ENCODE measurements around the gene PCDHA10.
"Not testable (repeated sequence)": the region's sequence is repeated elsewhere in the genome, so short reads cannot be mapped to it uniquely, and the experiment has no call there.

PCDHA10 gene, protein sequence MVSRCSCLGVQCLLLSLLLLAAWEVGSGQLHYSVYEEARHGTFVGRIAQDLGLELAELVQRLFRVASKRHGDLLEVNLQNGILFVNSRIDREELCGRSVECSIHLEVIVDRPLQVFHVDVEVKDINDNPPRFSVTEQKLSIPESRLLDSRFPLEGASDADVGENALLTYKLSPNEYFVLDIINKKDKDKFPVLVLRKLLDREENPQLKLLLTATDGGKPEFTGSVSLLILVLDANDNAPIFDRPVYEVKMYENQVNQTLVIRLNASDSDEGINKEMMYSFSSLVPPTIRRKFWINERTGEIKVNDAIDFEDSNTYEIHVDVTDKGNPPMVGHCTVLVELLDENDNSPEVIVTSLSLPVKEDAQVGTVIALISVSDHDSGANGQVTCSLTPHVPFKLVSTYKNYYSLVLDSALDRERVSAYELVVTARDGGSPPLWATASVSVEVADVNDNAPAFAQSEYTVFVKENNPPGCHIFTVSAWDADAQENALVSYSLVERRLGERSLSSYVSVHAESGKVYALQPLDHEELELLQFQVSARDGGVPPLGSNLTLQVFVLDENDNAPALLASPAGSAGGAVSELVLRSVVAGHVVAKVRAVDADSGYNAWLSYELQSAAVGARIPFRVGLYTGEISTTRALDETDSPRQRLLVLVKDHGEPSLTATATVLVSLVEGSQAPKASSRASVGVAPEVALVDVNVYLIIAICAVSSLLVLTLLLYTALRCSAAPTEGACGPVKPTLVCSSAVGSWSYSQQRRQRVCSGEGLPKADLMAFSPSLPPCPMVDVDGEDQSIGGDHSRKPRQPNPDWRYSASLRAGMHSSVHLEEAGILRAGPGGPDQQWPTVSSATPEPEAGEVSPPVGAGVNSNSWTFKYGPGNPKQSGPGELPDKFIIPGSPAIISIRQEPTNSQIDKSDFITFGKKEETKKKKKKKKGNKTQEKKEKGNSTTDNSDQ

GRCh38 chr5:140855772-140856674 lies at the start of gene PCDHA10:
Gene PCDHA10, plus strand, starts transcription at chr5:140855897. Its CDS starts 152 bp downstream, at chr5:140856049.
- FAIRE-seq: no peak

DNA sequence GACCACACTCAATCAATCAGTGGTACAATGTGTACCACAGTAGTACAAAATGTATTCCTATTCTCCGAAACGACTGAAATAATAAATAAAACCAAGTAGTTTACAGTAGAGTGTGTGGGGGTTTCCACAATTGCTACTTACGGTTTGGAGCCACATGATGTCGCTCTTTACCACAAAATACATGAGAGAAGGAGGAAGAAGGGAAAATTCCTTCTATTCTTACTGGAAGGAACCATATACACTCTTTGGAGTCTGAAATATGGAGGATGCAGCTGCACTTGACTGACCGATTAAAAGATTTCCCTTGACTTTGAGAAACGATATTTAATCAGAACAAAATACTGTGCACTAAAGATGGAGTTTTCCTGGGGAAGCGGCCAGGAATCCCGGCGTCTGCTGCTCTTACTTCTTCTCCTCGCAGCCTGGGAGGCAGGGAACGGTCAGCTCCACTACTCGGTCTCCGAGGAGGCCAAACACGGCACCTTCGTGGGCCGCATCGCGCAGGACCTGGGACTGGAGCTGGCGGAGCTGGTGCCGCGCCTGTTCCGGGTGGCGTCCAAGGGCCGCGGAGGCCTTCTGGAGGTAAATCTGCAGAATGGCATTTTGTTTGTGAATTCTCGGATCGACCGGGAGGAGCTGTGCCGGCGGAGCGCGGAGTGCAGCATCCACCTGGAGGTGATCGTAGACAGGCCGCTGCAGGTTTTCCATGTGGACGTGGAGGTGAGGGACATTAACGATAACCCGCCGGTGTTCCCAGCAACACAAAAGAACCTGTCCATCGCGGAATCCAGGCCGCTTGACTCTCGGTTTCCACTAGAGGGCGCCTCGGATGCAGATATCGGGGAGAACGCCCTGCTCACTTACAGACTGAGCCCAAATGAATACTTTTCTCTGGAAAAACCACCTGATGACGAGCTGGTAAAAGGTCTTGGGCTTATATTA lies 48.6 kb upstream of the PCDHA10 start, which contains the start of gene PCDHA4:
TSS of gene PCDHA4 (plus strand) at position 235 of the 942 bp plus-strand sequence.
- FAIRE-seq: no peak

DNA sequence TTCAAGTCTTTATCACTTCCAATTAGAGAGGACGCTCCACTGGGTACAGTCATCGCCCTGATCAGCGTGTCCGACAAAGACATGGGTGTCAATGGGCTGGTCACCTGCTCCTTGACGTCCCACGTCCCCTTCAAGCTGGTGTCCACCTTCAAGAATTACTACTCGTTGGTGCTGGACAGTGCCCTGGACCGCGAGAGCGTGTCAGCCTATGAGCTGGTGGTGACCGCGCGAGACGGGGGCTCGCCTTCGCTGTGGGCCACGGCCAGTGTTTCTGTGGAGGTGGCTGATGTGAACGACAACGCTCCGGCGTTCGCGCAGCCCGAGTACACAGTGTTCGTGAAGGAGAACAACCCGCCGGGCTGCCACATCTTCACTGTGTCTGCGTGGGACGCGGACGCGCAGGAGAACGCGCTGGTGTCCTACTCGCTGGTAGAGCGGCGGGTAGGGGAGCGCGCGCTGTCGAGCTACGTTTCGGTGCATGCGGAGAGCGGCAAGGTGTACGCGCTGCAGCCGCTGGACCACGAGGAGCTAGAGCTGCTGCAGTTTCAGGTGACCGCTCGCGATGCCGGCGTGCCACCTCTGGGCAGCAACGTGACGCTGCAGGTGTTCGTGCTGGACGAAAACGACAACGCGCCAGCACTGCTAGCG lies 47.3 kb upstream of the PCDHA10 start:
- not testable (repeated sequence) for FAIRE-seq

DNA sequence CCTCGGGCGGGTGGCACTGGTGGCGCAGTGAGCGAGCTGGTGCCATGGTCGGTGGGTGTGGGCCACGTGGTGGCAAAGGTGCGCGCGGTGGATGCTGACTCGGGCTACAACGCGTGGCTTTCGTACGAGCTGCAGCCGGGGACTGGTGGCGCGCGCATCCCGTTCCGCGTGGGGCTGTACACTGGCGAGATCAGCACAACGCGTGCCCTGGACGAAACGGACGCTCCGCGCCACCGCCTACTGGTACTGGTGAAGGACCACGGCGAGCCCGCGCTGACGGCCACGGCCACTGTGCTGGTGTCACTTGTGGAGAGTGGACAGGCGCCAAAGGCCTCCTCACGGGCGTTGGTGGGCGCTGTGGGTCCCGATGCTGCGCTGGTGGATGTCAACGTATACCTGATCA lies 46.8 kb upstream of the PCDHA10 start:
- FAIRE-seq: no peak

DNA sequence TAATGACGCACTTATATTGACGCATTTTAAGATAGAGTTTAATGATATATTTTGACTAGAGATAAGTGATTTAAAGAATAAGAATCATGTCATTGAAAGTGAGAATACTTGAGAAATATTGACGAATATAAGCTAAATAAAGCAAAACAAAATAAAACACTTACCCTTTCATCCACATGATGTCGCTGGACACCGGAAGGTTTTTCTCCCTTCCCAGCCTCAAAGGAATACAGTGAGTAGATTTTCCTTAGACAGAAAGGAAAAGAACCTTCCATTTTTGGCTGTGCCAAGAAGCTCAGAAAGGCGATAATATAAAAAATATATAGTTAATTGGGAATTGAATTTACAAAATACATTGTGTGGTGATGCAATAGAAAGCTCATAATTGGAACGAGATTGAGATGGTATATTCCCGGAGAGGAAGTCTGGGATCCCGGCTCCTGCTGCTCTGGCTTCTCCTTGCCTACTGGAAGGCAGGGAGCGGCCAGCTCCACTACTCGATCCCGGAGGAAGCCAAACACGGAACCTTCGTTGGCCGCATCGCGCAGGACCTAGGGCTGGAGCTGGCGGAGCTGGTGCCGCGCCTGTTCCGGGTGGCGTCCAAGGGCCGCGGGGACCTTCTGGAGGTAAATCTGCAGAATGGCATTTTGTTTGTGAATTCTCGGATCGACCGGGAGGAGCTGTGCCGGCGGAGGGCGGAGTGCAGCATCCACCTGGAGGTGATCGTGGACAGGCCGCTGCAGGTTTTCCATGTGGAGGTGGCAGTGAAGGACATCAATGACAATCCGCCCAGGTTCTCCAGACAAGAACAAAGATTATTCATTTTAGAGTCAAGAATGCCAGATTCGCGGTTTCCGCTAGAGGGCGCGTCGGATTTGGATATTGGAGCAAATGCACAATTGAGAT lies 34.1 kb upstream of the PCDHA10 start, which contains the start of gene PCDHA5:
TSS of gene PCDHA5 (plus strand) at position 239 of the 906 bp plus-strand sequence.
- FAIRE-seq: no peak

- no peak for FAIRE-seq
These were observed 33.4 kb upstream of the PCDHA10 start for GRCh38 chr5:140822281-140822629.

GRCh38 chr5:140822969-140823368 lies 32.7 kb upstream of the PCDHA10 start:
- FAIRE-seq: not testable (repeated sequence)

DNA sequence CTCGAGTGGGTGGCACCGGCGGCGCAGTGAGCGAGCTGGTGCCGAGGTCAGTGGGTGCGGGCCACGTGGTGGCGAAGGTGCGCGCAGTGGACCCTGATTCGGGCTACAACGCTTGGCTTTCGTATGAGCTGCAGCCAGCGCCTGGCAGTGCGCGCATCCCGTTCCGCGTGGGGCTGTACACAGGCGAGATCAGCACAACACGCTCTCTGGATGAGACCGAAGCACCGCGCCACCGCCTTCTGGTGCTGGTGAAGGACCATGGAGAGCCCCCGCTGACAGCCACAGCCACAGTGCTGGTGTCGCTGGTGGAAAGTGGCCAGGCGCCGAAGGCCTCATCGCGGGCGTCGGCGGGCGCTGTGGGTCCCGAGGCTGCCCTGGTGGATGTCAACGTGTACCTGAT lies 32.2 kb upstream of the PCDHA10 start:
- no peak for FAIRE-seq

- FAIRE-seq: no peak
These were observed 27.9 kb upstream of the PCDHA10 start, which contains the start of gene PCDHA6 for GRCh38 chr5:140827704-140828361. Gene PCDHA6, plus strand, starts transcription at chr5:140827960. Its CDS starts 132 bp downstream, at chr5:140828092.

GRCh38 chr5:140828362-140828737 lies 27.3 kb upstream of the PCDHA10 start:
- FAIRE-seq: no peak

DNA sequence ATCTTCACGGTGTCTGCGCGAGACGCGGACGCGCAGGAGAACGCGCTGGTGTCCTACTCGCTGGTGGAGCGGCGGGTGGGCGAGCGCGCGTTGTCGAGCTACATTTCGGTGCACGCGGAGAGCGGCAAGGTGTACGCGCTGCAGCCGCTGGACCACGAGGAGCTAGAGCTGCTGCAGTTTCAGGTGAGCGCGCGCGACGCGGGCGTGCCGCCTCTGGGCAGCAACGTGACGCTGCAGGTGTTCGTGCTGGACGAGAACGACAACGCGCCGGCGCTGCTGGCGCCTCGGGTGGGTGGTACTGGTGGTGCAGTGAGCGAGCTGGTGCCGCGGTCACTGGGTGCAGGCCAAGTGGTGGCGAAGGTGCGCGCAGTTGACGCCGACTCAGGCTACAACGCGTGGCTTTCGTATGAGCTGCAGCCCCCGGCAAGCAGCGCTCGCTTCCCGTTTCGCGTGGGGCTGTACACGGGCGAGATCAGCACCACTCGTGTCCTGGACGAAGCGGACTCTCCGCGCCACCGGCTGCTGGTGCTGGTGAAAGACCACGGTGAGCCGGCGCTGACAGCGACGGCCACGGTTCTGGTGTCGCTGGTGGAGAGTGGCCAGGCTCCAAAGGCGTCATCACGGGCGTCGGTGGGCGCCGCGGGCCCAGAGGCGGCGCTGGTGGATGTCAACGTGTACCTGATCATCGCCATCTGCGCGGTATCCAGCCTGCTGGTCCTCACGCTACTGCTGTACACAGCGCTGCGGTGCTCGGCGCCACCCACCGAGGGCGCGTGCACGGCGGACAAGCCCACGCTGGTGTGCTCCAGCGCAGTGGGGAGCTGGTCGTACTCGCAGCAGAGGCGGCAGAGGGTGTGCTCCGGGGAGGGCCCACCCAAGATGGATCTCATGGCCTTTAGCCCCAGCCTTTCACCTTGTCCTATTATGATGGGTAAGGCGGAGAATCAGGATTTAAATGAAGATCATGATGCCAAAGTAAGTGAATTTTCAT lies 25.9 kb upstream of the PCDHA10 start:
- FAIRE-seq: not testable (repeated sequence)

DNA sequence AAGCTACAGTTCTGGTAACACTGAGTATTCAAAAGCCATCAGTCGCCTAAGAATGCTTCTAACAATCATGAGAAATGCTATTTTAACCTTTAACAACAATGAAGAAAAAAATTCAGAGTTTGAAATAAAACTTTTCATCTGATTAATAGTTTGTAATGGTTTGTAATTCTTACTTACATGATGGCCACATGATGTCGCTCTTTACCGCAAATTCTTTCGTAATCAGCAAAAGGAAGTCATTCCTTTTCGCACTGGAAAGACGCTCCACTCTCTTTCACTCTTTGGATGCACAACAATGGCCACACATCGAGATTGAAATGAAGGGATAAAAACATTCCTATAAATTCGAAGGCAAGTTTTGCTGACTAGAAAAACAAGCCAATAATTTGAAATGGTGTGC lies 21.7 kb upstream of the PCDHA10 start, which contains the start of gene PCDHA7:
TSS of gene PCDHA7 (plus strand) at position 277 of the 400 bp plus-strand sequence. CDS start at position 392, 115 bp downstream.
- FAIRE-seq: no peak

DNA sequence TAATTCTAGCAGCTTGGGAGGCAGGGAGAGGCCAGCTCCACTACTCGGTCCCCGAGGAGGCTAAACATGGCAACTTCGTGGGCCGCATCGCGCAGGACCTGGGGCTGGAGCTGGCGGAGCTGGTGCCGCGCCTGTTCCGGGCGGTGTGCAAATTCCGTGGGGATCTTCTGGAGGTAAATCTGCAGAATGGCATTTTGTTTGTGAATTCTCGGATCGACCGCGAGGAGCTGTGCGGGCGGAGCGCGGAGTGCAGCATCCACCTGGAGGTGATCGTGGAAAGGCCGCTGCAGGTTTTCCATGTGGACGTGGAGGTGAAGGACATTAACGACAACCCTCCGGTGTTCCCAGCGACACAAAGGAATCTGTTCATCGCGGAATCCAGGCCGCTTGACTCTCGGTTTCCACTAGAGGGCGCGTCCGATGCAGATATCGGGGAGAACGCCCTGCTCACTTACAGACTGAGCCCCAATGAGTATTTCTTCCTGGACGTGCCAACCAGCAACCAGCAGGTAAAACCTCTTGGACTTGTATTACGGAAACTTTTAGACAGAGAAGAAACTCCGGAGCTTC lies 21.2 kb upstream of the PCDHA10 start:
- not testable (repeated sequence) for FAIRE-seq

- FAIRE-seq: no peak
These were observed 19.8 kb upstream of the PCDHA10 start for GRCh38 chr5:140835622-140836510.

- no peak for FAIRE-seq
These were observed 14.4 kb upstream of the PCDHA10 start, which contains the start of gene PCDHA8 for GRCh38 chr5:140840978-140841962. Gene PCDHA8, plus strand, starts transcription at chr5:140841187. Its CDS starts 135 bp downstream, at chr5:140841322.

Measured in colon (tissue), 2 donors.